Activated T-helper 1 cell treated with Interleukin-2 at 50 U/mL for 16 hours (primary cell): ENCODE data around the gene DOK4.

Experiments
- DNase-seq: peaks from one replicate; pipeline ENCODE4 v3.0.0-alpha.2; 2020; ENCODE audit warnings: low read depth

Gene DOK4

DNA sequence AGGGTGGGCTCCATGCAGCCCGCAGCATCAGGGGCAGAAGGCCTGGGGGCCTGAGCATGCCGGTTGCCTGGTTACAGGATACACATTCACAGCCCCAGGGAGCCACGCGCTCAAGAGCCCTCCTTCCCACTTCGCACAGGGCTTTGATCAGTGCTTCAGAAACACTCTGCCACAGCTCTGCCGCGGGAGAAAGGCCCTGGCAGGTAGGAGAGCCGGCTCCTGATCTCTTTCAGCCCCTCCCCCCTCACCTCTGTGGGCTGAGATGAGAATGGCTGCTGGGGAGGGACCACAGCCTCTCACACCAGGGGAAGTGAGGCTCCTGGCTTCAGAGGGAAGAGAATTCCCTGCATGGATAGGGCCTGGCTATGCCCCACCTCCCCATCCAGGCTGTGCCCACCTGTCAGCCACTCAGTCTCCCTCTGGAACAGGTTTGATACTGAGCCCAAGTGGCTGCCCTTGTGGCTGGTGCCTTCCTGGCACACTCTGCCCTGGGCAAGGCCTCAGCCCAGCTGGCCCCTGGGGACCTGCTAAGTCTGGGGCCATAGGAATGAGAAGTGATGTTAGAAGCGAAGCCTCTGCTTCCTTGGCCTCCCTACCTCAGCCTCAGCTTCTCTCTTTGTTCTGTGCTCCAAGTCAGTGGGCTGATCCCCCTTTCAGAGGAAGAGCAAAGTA is 8.6 kb downstream of the DOK4 start:
- no peak for DNase-seq

DNA sequence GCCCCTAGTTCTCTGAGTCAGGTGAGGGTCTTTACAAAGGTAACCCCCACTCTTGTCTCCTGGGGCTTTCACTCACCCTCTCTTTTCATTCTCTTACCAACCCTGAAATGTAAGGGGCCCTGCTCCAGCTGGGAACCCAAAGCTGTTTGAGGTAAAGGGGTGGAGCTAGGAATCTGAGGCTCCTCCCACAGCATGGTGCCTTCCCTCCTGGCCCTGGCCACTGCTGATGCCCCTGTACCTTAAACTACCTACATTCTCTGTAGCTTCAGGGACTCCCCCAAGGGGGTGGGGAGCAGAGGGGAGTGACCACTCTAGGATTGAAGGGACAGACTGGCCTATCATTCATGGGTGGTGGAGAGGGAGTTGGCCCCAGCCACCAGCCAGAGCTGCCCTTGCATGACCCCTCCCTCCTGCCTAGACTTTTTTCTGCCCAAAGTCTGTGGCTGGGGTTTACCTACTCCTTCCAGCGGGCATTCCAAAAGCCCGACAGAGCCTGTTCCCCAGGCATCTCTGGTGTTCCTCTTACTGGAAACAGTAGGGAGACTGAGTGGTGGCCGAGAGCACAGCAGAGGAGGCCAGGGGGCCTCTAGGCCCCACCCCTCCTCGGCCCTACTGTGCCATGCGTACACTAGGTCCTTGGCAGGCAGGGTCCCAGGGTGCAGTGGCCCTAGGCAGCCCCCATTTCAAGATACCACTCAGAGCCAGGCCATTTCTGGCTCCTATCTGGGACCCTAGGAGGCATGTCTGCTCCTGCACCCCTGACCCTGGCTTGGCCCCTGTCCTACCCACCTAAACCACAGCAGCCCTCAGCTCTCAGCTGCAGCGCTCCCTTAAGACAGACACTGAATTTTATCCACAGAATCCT is 9.5 kb downstream of the DOK4 start:
- no peak for DNase-seq

GRCh38 chr16:57475711-57476339 is 10.5 kb downstream of the DOK4 start:
- DNase-seq = peak; percentile 67

DNA sequence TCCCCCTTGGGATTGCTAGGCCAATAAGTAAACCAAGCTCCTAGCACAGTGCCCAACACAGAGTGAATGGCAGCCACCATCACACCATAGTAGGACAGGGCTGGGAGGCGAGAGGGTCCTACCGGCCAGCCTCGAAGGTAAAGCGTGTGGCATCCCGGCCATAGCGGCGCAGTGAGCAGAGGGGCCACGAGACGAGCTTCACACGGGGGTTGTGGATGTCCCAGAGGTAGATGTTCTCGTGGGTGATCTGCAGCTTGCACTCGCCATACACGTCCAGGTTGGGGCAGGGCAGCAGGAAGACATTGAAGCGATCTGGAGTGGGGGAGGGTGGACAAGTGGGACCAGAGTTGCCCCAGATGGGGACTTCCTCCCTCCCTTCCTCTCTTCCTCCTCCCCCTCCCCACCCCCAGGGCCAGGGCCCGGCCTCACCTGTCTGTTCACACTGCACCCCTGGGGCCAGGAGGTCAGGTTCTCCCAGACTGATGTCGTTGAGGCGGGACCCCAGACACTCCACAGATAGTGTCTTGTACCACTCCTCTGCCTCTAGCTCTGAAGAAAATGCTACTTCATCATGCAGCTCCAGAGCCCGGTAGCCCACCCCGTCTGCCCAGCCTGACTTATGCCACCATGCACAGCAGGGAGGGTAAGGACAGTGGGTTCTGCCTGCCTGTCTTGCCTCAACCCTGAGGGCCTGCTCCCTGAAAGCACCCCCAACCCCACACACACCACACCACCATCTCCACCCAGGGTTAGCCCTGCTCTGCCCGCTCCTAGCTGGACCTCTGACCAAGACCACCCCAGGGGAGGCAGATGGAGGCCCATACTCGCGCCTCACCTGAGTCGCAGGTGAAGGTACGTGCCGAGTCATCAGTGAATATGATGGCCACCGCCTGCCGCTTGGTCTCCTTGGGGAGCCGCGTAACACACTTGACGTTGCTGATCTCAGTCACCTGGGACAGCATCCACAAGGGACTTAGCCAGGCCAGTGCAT is 11.3 kb downstream of the DOK4 start:
- DNase-seq = no peak

- DNase-seq = no peak
These were observed 12.4 kb downstream of the DOK4 start for GRCh38 chr16:57473906-57474305.

DNA sequence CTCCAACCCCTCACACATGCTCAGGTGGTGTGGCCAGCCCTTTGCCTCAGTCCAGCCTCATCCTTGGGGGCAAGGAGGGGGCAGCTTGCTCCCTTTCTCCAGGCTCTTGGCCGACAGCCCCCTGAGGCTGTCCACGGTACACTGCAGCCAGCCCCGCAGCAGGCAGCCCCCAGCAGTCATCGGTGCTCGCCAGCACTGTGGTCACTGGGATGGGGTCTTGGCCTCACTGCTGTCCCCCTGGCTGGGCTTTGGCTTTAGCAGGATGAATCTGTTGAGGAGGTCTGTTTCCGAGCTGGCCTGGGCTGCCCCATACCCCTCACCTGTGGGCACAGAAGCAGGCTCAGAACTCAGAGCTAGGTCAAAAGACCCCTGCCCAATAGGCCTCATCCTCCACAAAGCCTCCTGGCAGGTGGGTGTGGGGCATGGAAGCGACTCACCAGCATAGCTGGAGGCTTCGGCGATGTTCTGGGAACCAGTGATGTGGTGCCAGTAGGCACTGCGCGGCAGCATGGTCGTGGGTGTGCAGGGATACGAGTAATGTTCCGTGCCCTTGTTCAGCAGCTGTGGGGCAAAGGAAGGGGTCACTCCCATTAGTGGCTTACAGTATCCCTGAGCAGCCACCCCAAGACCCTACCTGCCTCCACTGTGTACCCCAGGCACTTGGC is 13.0 kb downstream of the DOK4 start:
- DNase-seq = no peak

GRCh38 chr16:57472665-57473060 is 13.6 kb downstream of the DOK4 start:
- DNase-seq = no peak

DNA sequence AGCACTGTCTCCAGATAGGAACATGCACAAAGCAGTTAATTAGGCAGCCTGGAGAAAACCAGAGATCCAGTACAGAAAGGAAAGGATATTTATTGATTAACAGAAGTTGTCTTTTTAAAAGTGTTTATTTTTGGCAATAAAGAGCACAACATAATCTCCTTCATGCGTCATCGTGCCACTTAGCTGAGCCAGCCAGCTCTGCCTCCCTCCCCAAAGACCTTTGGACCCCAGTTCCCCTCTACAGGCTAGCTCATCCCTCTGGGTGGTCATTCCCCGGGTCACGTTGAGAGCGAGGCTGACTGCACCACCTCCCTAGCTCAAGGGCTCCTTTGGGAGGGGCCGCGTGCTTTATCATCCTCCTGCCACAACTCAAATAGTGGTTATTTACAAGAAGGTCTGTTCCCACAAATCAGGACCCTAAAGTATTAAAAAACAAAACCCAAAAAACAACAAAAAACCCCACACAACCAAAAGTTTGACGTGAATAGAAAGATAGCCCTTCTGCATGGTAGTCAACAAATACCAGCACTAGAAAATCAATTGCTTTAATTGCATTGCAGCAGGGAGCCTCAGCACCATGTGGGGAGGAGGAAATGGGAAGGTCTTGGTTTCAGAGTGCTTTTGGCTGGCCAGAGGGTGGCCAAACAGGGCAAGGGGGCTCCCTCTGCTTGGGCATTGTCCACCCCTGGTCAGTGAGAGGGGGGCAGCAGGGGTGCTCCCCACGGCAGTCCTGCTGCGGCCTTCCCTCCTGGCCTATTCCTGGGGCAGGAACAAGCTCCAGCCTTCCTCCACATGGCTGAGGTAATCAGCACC is 14.2 kb downstream of the DOK4 start:
- DNase-seq = no peak

GRCh38 chr16:57471209-57471608 is 15.1 kb downstream of the DOK4 start:
- no peak for DNase-seq

DNA sequence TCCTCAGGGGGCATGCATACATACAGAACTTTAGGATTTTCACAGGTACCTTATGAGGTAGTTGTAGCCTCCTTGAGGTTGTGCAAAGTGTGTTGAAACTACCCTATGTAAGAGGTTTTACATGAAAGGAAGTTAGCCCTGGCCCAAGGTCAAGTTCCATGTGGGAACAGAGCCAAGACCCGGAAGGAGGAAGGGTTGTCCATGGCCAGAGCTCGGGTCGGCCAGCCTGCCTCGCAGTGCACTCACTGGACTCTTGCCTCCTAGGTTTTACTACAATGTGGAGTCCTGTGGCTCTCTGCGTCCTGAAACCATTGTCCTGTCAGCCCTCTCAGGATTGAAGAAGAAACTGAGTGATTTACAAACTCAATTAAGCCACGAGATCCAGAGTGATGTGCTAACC is 15.6 kb downstream of the DOK4 start:
- DNase-seq = no peak

GRCh38 chr16:57469917-57470470 is 16.3 kb downstream of the DOK4 start:
- DNase-seq = no peak

- no peak for DNase-seq
These were observed 17.2 kb downstream of the DOK4 start for GRCh38 chr16:57469046-57469445.

GRCh38 chr16:57468346-57468745 is 17.9 kb downstream of the DOK4 start:
- no peak for DNase-seq

- no peak for DNase-seq
These were observed 21.8 kb downstream of the DOK4 start for GRCh38 chr16:57464523-57464922.

GRCh38 chr16:57462978-57463362 is 23.3 kb downstream of the DOK4 start:
- DNase-seq = no peak

GRCh38 chr16:57462209-57462977 is 23.9 kb downstream of the DOK4 start, which contains the start of gene POLR2C:
POLR2C (plus strand) TSS chr16:57462679; CDS start chr16:57462725, 46 bp downstream.
- peak; percentile 91 for DNase-seq

- no peak for DNase-seq
These were observed 34.3 kb downstream of the DOK4 start for GRCh38 chr16:57452021-57452420.

GRCh38 chr16:57447186-57447962 is 38.9 kb downstream of the DOK4 start, which contains the start of the genes CIAPIN1 and COQ9:
CIAPIN1 (minus strand) TSS chr16:57447385; CDS start chr16:57440928, 6,457 bp downstream.
COQ9 (plus strand) TSS chr16:57447479; CDS start chr16:57447506, 27 bp downstream.
- peak; percentile 88 for DNase-seq
